GM13977 (cell line): ENCODE data around the gene KRTAP19-4.

ENCODE experiments used
- DNase-seq: peaks from one replicate; pipeline ENCODE4 v3.0.0; 2012; ENCODE audit warnings: low spot score
- in situ Hi-C: fragments of 300-500 bp; cut with MboI; formaldehyde crosslinking; loops from one replicate; pipeline ENCODE4 v1.12.0; 2022; ENCODE audit warnings: low sequenced_read_pairs, low pct_unique_long_range_greater_than_20kb, mixed read lengths, inconsistent platforms; ENCODE audit not compliant: unreplicated experiment
- TF ChIP-seq, protein P1 (sequence below): IDR thresholded peaks from 2 replicates; pipeline ENCODE4 v1.5.1; 2012; ENCODE audit warnings: mild to moderate bottlenecking, control low read depth; ENCODE audit not compliant: insufficient read depth; ENCODE audit errors: extremely low read depth, missing control alignments

KRTAP19-4 gene

DNA sequence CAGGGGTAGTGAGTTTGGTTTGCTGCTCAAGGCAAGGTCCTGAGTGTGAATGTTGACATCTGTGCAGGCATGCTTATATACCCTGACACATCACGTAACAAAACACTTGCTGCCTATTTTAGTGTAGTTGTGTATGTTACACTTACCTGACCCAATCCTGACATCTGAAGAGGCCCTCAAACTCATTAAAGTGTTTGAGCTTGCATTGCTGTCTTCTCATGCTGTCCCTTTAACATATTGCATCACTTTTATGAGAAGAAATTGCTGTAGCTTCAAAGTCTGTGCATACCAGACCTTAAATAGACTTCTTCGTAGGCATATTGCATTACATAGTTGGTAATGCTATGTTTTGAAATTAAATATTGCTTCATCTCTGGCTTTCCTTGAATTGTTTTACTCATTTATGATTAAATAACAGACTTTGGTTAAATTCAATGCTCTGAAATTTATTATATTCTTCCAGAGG lies 5.0 kb downstream of the KRTAP19-4 start, which contains the start of gene KRTAP19-3:
Gene KRTAP19-3 (minus strand): TSS at position 51 of the 466 bp plus-strand sequence. CDS start 56 bp downstream, outside the sequence.
- in situ Hi-C loops: no loop called here
- TF ChIP-seq, protein P1, sequence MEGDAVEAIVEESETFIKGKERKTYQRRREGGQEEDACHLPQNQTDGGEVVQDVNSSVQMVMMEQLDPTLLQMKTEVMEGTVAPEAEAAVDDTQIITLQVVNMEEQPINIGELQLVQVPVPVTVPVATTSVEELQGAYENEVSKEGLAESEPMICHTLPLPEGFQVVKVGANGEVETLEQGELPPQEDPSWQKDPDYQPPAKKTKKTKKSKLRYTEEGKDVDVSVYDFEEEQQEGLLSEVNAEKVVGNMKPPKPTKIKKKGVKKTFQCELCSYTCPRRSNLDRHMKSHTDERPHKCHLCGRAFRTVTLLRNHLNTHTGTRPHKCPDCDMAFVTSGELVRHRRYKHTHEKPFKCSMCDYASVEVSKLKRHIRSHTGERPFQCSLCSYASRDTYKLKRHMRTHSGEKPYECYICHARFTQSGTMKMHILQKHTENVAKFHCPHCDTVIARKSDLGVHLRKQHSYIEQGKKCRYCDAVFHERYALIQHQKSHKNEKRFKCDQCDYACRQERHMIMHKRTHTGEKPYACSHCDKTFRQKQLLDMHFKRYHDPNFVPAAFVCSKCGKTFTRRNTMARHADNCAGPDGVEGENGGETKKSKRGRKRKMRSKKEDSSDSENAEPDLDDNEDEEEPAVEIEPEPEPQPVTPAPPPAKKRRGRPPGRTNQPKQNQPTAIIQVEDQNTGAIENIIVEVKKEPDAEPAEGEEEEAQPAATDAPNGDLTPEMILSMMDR: no peak
- DNase-seq: no peak

DNA sequence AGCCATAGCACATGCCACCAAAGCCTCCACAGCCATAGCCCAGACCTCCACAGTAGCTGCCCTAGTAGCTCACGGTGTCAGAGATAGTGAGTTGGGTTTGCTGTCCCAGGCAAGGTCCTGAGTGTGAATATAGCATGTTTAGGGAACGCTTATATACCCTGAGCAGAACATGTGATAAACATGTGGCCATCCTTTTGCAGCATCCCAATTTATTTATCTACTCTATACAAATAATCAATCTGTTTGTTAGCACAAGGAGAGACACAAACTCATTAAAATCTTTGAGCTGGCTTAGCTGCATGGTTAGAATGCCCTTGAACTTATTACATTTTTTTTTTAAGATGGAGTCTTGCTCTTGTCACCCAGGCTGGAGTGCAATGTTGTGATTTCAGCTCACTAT lies 9.6 kb downstream of the KRTAP19-4 start, which contains the start of gene KRTAP19-2:
Gene KRTAP19-2 (minus strand): TSS at position 101 of the 400 bp plus-strand sequence. CDS start 88 bp downstream, at position 13.
- TF ChIP-seq, protein P1: no peak
- in situ Hi-C loops: no loop called here

DNA sequence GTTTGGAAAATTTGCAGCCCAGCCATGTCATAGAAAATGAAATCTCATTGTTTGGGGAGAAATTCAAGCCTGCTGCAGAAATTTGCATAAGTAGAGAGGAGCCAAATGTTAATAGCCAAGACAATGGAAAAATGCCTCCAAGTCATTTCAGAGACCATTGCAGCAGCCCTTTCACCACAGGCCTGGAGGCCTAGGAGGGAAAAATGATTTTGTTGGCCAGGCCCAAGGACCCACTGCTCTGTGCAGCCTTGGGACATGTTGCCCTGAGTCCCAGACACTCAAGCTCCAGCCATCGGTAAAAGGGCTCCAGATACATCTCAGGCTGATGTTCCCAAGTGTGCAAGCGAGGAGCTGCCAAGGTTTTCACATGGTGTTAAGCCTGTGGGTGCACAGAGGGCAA lies 10.8 kb downstream of the KRTAP19-4 start:
- no peak for DNase-seq
- TF ChIP-seq, protein P1: no peak
- in situ Hi-C loops: no loop called here

More for the DNA sequence above, 9.6 kb downstream of the KRTAP19-4 start, which contains the start of gene KRTAP19-2:
- DNase-seq: no peak

DNA sequence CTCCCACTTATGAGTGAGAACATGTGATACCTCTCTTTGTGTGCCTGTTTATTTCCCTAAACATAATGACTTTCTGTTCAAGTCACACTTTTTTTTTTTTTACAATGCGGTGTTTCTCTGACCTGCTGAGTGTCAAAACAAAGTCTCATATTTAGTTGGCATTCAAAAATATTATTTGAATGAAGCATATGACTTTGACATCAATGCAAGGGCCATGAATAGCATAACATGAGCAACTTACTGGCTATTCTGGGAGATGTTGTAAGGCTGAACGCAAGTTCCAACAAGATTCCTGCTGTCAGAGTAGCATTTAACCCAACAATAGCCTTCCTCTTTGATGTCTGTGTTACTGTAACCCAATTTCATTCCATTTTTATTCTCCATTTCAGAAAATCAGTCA lies 14.8 kb downstream of the KRTAP19-4 start:
- in situ Hi-C loops: no loop called here
- TF ChIP-seq, protein P1: no peak
- DNase-seq: no peak

DNA sequence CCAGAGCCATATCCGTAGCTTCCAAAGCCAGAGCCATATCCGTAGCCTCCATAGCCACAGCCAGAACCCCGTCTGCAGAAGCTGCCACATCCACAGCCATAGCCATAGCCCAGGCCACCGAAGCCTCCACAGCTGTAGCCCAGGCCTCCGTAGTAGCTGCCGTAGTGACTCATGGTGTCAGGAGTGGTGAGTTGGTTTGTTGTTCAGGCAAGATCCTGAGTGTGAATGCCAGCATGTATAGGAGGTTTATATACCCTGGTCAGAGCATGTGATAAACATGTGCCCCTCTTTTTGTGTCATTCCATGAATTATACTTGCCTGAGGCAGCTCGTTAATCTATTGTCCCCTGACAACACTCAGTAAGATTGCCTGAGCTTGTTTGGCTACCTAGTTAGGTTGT lies 16.8 kb downstream of the KRTAP19-4 start, which contains the start of gene KRTAP19-1:
Gene KRTAP19-1 (minus strand): TSS at position 223 of the 400 bp plus-strand sequence. CDS start 50 bp downstream, at position 173.
- TF ChIP-seq, protein P1: no peak
- in situ Hi-C loops: no loop called here
- DNase-seq: no peak

DNA sequence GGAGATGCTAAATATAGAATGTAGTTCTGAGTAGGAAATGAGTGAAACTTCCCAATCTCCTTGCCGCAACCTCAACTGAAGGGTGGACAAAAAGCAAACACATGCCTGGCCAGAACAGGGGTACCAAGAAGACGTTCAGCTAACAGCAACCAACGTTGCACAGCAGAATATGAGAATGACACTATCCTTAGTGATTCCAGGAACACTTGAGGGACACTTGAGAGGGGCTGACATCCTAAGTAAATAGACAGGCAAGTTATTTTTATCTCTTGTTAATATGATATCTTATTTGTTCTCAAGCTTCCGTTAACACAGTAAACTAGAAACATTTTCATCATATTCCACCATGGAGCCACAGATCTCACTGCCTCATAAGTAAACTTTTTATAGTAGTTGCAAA lies 17.7 kb downstream of the KRTAP19-4 start:
- in situ Hi-C loops: no loop called here
- DNase-seq: no peak
- TF ChIP-seq, protein P1: no peak
